Left ventricle myocardium inferior (tissue), 1 donor: ENCODE results near the gene RAB15. TPM values are rescaled to one million over a fixed set of nuclear protein-coding genes. Genes with fewer than 3 reads are reported as not detected.

Experiments used
- DNase-seq: peaks from one replicate; pipeline ENCODE4 v3.0.0-alpha.2; 2020
- H3K27ac ChIP-seq: fragments of 200-600 bp; replicated peaks from 2 replicates; pipeline ENCODE4 v1.8.0; 2021
- H3K27me3 ChIP-seq: fragments of 200-600 bp; 2 replicates; pipeline ENCODE4 v1.8.0; 2021; ENCODE audit warnings: low read depth
- H3K36me3 ChIP-seq: fragments of 200-600 bp; 2 replicates; pipeline ENCODE4 v1.8.0; 2021
- H3K4me1 ChIP-seq: fragments of 200-600 bp; 2 replicates; pipeline ENCODE4 v1.8.0; 2021
- H3K4me3 ChIP-seq: fragments of 200-600 bp; 2 replicates; pipeline ENCODE4 v1.8.0; 2021; ENCODE audit warnings: mild to moderate bottlenecking, moderate library complexity
- H3K9me3 ChIP-seq: fragments of 200-600 bp; replicated peaks from 2 replicates; pipeline ENCODE4 v1.8.0; 2021
- CTCF ChIP-seq: fragments of 200-600 bp; IDR thresholded peaks from 2 replicates; pipeline ENCODE4 v1.8.0; 2021; ENCODE audit warnings: antibody characterized with exemption, mild to moderate bottlenecking, borderline replicate concordance
- intact Hi-C: fragments of 100-400 bp; cut with micrococcal nuclease; formaldehyde crosslinking; loops from one replicate; pipeline ENCODE4 v1.11.0; 2022
- total RNA-seq: library from RNA; stranded (reverse); fragmentation: NEBNext Ultra II Directional; extraction: Animal tissue kit (Norgen Biotek cat#: 25700); gene quantifications from one replicate; pipeline ENCODE4 v1.2.1, GENCODE V29; 2021
- donor health status: DM: no; HTN: yes; CAD: no; lungs with severe emphysema.

Gene RAB15
- total RNA-seq, 1 donor from 2014 or later: 17.1 TPM

DNA sequence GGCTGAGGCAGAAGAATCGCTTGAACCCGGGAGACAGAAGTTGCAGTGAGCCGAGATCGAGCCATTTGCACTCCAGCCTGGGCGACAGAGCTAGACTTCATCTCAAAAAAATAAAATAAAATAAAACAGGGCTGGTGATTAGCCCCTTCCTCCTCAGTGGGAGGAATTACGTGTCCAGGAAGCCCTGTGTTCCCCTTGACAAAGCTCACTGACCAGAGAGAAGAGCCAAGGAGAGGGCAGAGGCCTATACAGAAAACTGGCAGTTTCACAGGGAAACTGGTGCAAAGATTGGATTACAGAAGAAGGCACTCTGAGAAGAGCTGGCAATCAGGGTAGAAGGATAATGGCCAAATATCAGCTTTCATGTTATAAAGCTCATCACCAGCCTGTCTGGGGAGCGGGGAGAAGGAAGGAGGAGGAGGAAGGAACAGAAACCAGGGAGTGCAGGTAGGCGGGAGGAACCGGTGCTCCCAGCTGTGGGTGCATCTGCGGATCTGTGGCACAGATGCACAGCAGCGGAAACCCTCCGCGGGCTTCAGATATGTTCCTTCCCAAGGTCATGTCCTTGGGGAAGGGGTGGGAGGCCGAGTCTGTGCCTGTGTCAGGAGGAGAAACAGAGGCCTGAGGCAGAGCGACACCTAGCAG, 6.7 kb downstream of the RAB15 start:
- Histone ChIP-seq H3K27ac (no peak overlapping the region), H3K36me3 (no peaks in the 10 kb centered on the region)
- TF ChIP-seq CTCF: no peak

GRCh38 chr14:64963611-64964010, 8.5 kb downstream of the RAB15 start:
- no peak overlapping the region for H3K27ac ChIP-seq
- intact Hi-C loops: no loop called here
- H3K27me3 ChIP-seq: no peaks in the 10 kb centered on the region
- no peaks in the 10 kb centered on the region for H3K36me3 ChIP-seq
- peaks cover 12% of the 10 kb centered on the region for H3K4me1 ChIP-seq
- TF ChIP-seq CTCF: no peak
- DNase-seq: no peak
- H3K4me3 ChIP-seq: no peak overlapping the region
- no peaks in the 10 kb centered on the region for H3K9me3 ChIP-seq

More for the DNA sequence above, 6.7 kb downstream of the RAB15 start:
- H3K27me3 ChIP-seq: no peaks in the 10 kb centered on the region
- no peak overlapping the region for H3K4me3 ChIP-seq
- H3K4me1 ChIP-seq: peaks cover 12% of the 10 kb centered on the region
- no peak for DNase-seq
- intact Hi-C loops: no loop called here
- H3K9me3 ChIP-seq: no peaks in the 10 kb centered on the region

DNA sequence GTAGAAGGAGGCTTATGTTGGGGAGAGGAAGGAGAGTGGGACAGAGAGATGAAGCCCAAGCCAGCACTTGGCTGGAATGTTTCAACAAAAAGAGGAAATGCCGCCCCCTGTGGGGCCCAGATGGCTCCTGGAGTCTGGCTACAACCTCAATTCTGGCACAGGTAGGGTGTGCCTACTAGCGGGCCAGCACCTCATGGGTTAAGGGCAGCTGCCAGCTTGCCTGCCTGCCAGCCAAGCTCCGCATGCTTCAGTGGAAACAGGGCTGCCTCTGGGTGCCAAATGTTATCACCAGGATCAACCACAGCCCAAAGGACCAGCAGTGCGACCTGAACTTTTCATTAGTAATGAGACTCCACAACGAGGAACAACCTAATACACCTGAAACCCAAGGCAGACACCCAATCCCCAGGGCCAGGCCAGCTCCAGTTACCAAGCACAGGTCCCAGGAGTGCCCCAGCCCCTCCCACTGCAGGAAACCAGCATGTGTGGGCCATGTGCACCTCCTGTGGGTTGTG, 11.3 kb downstream of the RAB15 start:
- H3K4me3 ChIP-seq: no peak overlapping the region
- H3K36me3 ChIP-seq: no peaks in the 10 kb centered on the region
- no peaks in the 10 kb centered on the region for H3K27me3 ChIP-seq
- H3K27ac ChIP-seq: no peak overlapping the region
- TF ChIP-seq CTCF: no peak
- DNase-seq: no peak
- no peaks in the 10 kb centered on the region for H3K9me3 ChIP-seq
- peaks cover 12% of the 10 kb centered on the region for H3K4me1 ChIP-seq
- intact Hi-C loops: no loop called here

DNA sequence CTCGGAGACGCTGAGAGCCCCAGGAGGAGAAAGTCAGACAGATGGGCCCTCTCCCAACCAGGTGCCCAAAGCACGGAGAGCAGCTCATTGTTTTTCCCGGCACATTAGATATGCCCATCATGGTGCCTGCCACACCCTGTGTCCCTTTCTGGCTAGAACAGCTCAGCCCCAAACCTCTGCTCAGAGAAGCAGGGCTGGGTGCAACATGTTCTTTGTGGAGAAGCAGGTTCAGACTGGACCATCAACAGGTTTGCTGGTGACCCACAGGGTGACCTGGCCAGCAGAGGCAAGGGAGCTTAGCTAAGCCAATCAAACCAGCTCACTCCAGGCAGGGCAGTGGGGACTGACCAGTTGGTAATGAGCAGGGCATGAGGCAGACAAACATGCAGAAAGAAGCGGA, 13.4 kb downstream of the RAB15 start:
- H3K9me3 ChIP-seq: no peaks in the 10 kb centered on the region
- no peak for DNase-seq
- H3K4me3 ChIP-seq: no peak overlapping the region
- H3K27me3 ChIP-seq: no peaks in the 10 kb centered on the region
- H3K27ac ChIP-seq: no peak overlapping the region
- TF ChIP-seq CTCF: no peak
- H3K4me1 ChIP-seq: peaks cover 12% of the 10 kb centered on the region
- no peaks in the 10 kb centered on the region for H3K36me3 ChIP-seq
- intact Hi-C loops: no loop called here

- H3K36me3 ChIP-seq: no peaks in the 10 kb centered on the region
- H3K4me1 ChIP-seq: peaks cover 16% of the 10 kb centered on the region
- intact Hi-C loops: no loop called here
- no peaks in the 10 kb centered on the region for H3K27me3 ChIP-seq
- no peak for DNase-seq
- H3K4me3 ChIP-seq: no peak overlapping the region
- TF ChIP-seq CTCF: no peak
- H3K27ac ChIP-seq: no peak overlapping the region
- H3K9me3 ChIP-seq: no peaks in the 10 kb centered on the region
These were observed 13.9 kb downstream of the RAB15 start for GRCh38 chr14:64958201-64958600.
